ENCODE measurements around the gene CCDC175. TPM values are rescaled to one million over a fixed set of nuclear protein-coding genes. Genes with fewer than 3 reads are reported as not detected.
A peak's percentile ranks its signal among the peaks of the same experiment; 100 is the strongest.

CCDC175 gene
- polyA plus RNA-seq, 2 of the 4 experiments (the other 2 are of a cell fraction) = not detected

- ATAC-seq (no peak), DNase-seq (ENCODE audit: low read depth in 1 of 2, low spot score in 1 of 2) (no peak), FAIRE-seq (no peak)
- TF ChIP-seq JUNB (IDR thresholded peaks at IDR 0.05) (no peak), ZSCAN20 (CRISPR knock-in tag; IDR thresholded peaks at IDR 0.05) (no peak), HEYL (CRISPR knock-in tag; IDR thresholded peaks at IDR 0.05) (no peak), PBX3 (IDR thresholded peaks at IDR 0.05) (no peak), EHF (CRISPR knock-in tag; IDR thresholded peaks at IDR 0.05) (no peak), TP53 (CRISPR knock-in tag; IDR thresholded peaks at IDR 0.05) (no peak), FOSL2 (IDR thresholded peaks at IDR 0.05) (no peak), FOSL2 (CRISPR knock-in tag; IDR thresholded peaks at IDR 0.05) (no peak), ZFP36 (IDR thresholded peaks at IDR 0.05; ENCODE audit: borderline replicate concordance, partially characterized antibody) (no peak), POLR2A (IDR thresholded peaks at IDR 0.05; ENCODE audit: low read length) (no peak), HOXA7 (CRISPR knock-in tag; IDR thresholded peaks at IDR 0.05) (no peak), CEBPB (IDR thresholded peaks at IDR 0.05) (no peak), CHD2 (IDR thresholded peaks at IDR 0.05; ENCODE audit: low read length, partially characterized antibody) (no peak), MAX (IDR thresholded peaks at IDR 0.05) (no peak), RNF2 (IDR thresholded peaks at IDR 0.05; ENCODE audit: borderline replicate concordance, low read depth) (no peak), REST (IDR thresholded peaks at IDR 0.05) (no peak), RFX5 (IDR thresholded peaks at IDR 0.05) (no peak), SREBF2 (IDR thresholded peaks at IDR 0.05) (no peak), MAZ (IDR thresholded peaks at IDR 0.05; ENCODE audit: borderline replicate concordance, low read depth, low read length) (no peak), EP300 (IDR thresholded peaks at IDR 0.05) (no peak)
- Histone ChIP-seq H3K4me1 (peaks cover 63% of the 10 kb centered on the region), H3K9me3 (no peaks in the 10 kb centered on the region), H3K27ac (no peak overlapping the region), H3K4me2 (no peak overlapping the region), H3K4me3 (no peak overlapping the region)
- POLR2A ChIA-PET = no interaction called here
- CTCF ChIA-PET = interaction anchor here (1.0 to 1.6 kb wide), 2 partner anchors 8 to 18 kb away, joined by 3 to 4 read pairs; partner anchors contain the start of genes JKAMP and L3HYPDH
- WGBS (ENCODE audit: missing lambda C conversion rate) = 94% methylated on average over 1 of the region's 1 CpG
Observed at GRCh38 chr14:59475709-59476108, 100.9 kb downstream of the CCDC175 start.

GRCh38 chr14:59474172-59474571, 102.4 kb downstream of the CCDC175 start:
- H3K4me2 ChIP-seq = 0 out of 3 replicates have a peak overlapping the region, but pooled peaks have one; percentile 15
- no peaks in the 10 kb centered on the region for H3K9me3 ChIP-seq
- no peak overlapping the region for H3K4me3 ChIP-seq
- ATAC-seq (peak in 1 of 2 experiments; percentile 60; a peak in 2 of 6 replicates), DNase-seq (ENCODE audit: low read depth in 1 of 2, low spot score in 1 of 2) (no peak), FAIRE-seq (no peak)
- no peak overlapping the region for H3K27ac ChIP-seq
- CTCF ChIA-PET = interaction anchor here (0.9 kb wide), 1 partner anchor 8 kb away, joined by 3 read pairs; no protein-coding TSS in a partner anchor
- POLR2A ChIA-PET = no interaction called here
- no peak for TF ChIP-seq HDAC2 (IDR thresholded peaks at IDR 0.05)
- TF ChIP-seq HEYL (CRISPR knock-in tag; IDR thresholded peaks at IDR 0.05) = no peak
- TF ChIP-seq SMC3 (IDR thresholded peaks at IDR 0.05) = no peak
- no peak for TF ChIP-seq HOXA7 (CRISPR knock-in tag; IDR thresholded peaks at IDR 0.05)
- TF ChIP-seq RAD21 (conservative IDR thresholded peaks at IDR 0.05 in 1 of 2, IDR thresholded peaks at IDR 0.05 in 1 of 2) = no peak
- no peak for TF ChIP-seq NFE2L2 (conservative IDR thresholded peaks at IDR 0.05; ENCODE audit: low read length)
- TF ChIP-seq BHLHE40 (IDR thresholded peaks at IDR 0.05; ENCODE audit: low read depth, low read length) = no peak
- TF ChIP-seq RFX5 (IDR thresholded peaks at IDR 0.05) = no peak
- TF ChIP-seq HMGXB4 (CRISPR knock-in tag; IDR thresholded peaks at IDR 0.05; ENCODE audit: borderline replicate concordance) = no peak
- no peak for TF ChIP-seq TFCP2L1 (CRISPR knock-in tag; IDR thresholded peaks at IDR 0.05)
- no peak for TF ChIP-seq EHF (CRISPR knock-in tag; IDR thresholded peaks at IDR 0.05)
- TF ChIP-seq ESRRA (IDR thresholded peaks at IDR 0.05; ENCODE audit: borderline replicate concordance, low read length) = no peak
- no peak for TF ChIP-seq POLR2A (IDR thresholded peaks at IDR 0.05; ENCODE audit: low read length)
- no peak for TF ChIP-seq JUNB (IDR thresholded peaks at IDR 0.05)
- TF ChIP-seq FOXS1 (CRISPR knock-in tag; IDR thresholded peaks at IDR 0.05) = no peak
- TF ChIP-seq TP53 (CRISPR knock-in tag; IDR thresholded peaks at IDR 0.05) = no peak
- no peak for TF ChIP-seq CEBPB (IDR thresholded peaks at IDR 0.05)
- H3K4me1 ChIP-seq = peaks cover 48% of the 10 kb centered on the region
- 63% methylated on average over 1 of the region's 1 CpG for WGBS (ENCODE audit: missing lambda C conversion rate)
